Heart left ventricle (tissue), 16 donors: ENCODE results near the gene WDFY3. TPM values are rescaled to one million over a fixed set of nuclear protein-coding genes. Genes with fewer than 3 reads are reported as not detected.

ENCODE experiments used
- ATAC-seq, 4 donors: fragments of 200-7000 bp; cut with Tn5 transposase; one replicate each; pipeline ENCODE4 v1.9.1; 2020 to 2022; ENCODE audit warnings: moderate library complexity in 4 of 4, mild to moderate bottlenecking in 3 of 4, moderate number of reproducible peaks in 1 of 4
- DNase-seq, 5 donors: peaks; one replicate each; pipeline ENCODE4 v3.0.0-alpha.2; 2020
- H3K27ac ChIP-seq, 12 donors: fragments of 200-600 bp; sonication (generic) in 4 of 12; one replicate each; pipeline versions ENCODE4 v1.5.0 to v1.8.0; 2016 to 2022; ENCODE audit warnings: mild to moderate bottlenecking in 2 of 12
- H3K27me3 ChIP-seq, 9 donors: fragments of 200-600 bp; sonication (generic) in 2 of 9; one replicate each; pipeline versions ENCODE4 v1.5.1 to v1.8.0; 2016 to 2022; ENCODE audit warnings: mild to moderate bottlenecking in 3 of 9
- H3K36me3 ChIP-seq, 9 donors: fragments of 200-600 bp; sonication (generic) in 2 of 9; one replicate each; pipeline versions ENCODE4 v1.5.0 to v1.8.0; 2018 to 2022; ENCODE audit warnings: mild to moderate bottlenecking in 2 of 9
- H3K4me1 ChIP-seq, 12 donors: fragments of 200-600 bp; sonication (generic) in 4 of 12; one replicate each; pipeline versions ENCODE4 v1.5.0 to v1.8.0; 2016 to 2022; ENCODE audit warnings: mild to moderate bottlenecking in 3 of 12
- H3K4me3 ChIP-seq, 12 donors: fragments of 200-600 bp; sonication (generic) in 4 of 12; one replicate each; pipeline versions ENCODE4 v1.5.0 to v1.8.0; 2017 to 2022; ENCODE audit warnings: mild to moderate bottlenecking in 9 of 12, moderate library complexity in 4 of 12
- H3K9me3 ChIP-seq, 12 donors: fragments of 200-600 bp; sonication (generic) in 4 of 12; one replicate each; pipeline versions ENCODE4 v1.5.0 to v1.8.0; 2016 to 2022; ENCODE audit warnings: mild to moderate bottlenecking in 1 of 12
- CTCF ChIP-seq, 12 donors: fragments of 200-600 bp; sonication (generic) in 4 of 12; IDR thresholded peaks; one replicate each; pipeline versions ENCODE4 v1.5.0 to v1.8.0; 2018 to 2022; ENCODE audit warnings: antibody characterized with exemption in 12 of 12, mild to moderate bottlenecking in 5 of 12
- POLR2A ChIP-seq, 2 donors: fragments of 450-650 bp; IDR thresholded peaks; one replicate each; pipeline ENCODE4 v1.6.1; 2017; ENCODE audit warnings: antibody characterized with exemption in 2 of 2, mild to moderate bottlenecking in 2 of 2, moderate library complexity in 2 of 2
- WGBS, 4 donors: extraction: QIAGEN DNeasy Blood & Tissue Kit in 2 of 4; methylation state at CpG; one replicate each; pipeline versions ENCODE4 v1.1.5 to v1.1.7; 2013 to 2018; 5-methylcytosine and 5-hydroxymethylcytosine counted together
- intact Hi-C, 10 donors: fragments of 100-400 bp; cut with DNase I; formaldehyde crosslinking; loops; one replicate each; pipeline versions ENCODE4 v1.11.1 to v1.14.2; 2022
- polyA plus RNA-seq, 2 donors: library from polyadenylated mRNA; stranded (reverse); fragments of 200-250 nt; gene quantifications; one replicate each; pipeline ENCODE4 v1.2.3, GENCODE V29; 2013
- total RNA-seq, 9 donors: library from RNA; depleted of rRNA in 2 of 9; stranded (reverse); fragments of >200 nt in 2 of 9; fragmentation: NEBNext Ultra II Directional in 3 of 9; extraction: Animal tissue kit (Norgen Biotek cat#: 25700) in 3 of 9; gene quantifications; one replicate each; pipeline versions ENCODE4 v1.1.0 to v1.2.4, GENCODE V29; 2016 to 2023
- donor health status: ischemic (EF 13 %, LVEDD 7.1; RV severe dilation, severe dysfunction).
- donor health status: healthy with polysubstance abuse.
- donor health status: DM: no; HTN: yes; CAD: no.
- donor health status: DM: no; HTN: no; CAD: no.
- donor health status: ischemic (EF 25% LVEDD 6.9; RV normal size, moderate dysfunction).
- donor health status: ischemic (EF 25% LVEDD 5.7; RV mildly dilated, moderate dysfunction).
- donor health status: healthy.
- donor health status: DM: yes; HTN: yes; CAD: no.
- donor health status: ischemic (EF 35%, LVEDD 5.7; RV mildly dilated, moderate dysfunction).
- donor health status: nonischemic (EF 11% LVEDD 7.7; RV severe dilation, severe dysfunction).
- donor health status: DM: yes; HTN: yes; CAD: no.
- donor health status: PGD.
- donor health status: ischemic (EF 29% LVEDD 5.4; RV normal size, mild dysfunction).
- donor health status: nonischemic (EF 23%, LVEDD 6.1; RV moderate dilation, normal function).

WDFY3 gene
- total and polyA plus RNA-seq, 11 donors, result 5.0 to 103 (median 40.4) TPM

DNA sequence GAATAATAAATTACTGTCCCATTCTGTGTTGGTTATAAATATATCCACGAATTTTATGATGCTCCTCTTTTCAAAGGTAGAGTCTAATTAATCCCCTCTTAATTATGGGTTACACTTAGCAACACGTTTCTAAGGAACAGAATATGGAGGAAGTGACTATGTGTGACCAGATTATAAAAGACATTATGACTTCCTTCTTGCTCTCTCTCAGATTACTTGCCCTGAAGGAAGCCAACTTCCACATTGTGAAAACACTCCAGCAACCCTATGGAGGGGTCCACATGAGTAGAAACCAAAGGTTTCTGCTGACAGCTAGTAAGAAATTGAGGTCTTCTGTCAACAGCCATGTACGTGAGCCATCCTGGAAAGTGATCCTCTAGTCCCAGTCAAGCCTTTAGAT lies 59.3 kb downstream of the WDFY3 start:
- DNase-seq (no peak), ATAC-seq (peak in 1 of 4 donors; percentile 45)
- intact Hi-C loops, result loop anchor here in 1 of 10 donors (10.0 kb wide), 1 partner anchor 58 kb away; the partner anchor contains the start of gene WDFY3
- Histone ChIP-seq H3K9me3 (no peaks in the 10 kb centered on the region), H3K27ac (peak overlapping the region in 1 of 12 donors; percentile 11), H3K4me3 (no peak overlapping the region), H3K27me3 (no peaks in the 10 kb centered on the region), H3K4me1 (peaks cover 0 to 34% (median 3%) of the 10 kb centered on the region in 12 donors), H3K36me3 (no peaks in the 10 kb centered on the region)
- WGBS, 4 donors, result 79 to 88% (median 87%) methylated on average over 3 of the region's 3 CpGs
- TF ChIP-seq CTCF (IDR thresholded peaks at IDR 0.05) (no peak), POLR2A (IDR thresholded peaks at IDR 0.05) (no peak)

DNA sequence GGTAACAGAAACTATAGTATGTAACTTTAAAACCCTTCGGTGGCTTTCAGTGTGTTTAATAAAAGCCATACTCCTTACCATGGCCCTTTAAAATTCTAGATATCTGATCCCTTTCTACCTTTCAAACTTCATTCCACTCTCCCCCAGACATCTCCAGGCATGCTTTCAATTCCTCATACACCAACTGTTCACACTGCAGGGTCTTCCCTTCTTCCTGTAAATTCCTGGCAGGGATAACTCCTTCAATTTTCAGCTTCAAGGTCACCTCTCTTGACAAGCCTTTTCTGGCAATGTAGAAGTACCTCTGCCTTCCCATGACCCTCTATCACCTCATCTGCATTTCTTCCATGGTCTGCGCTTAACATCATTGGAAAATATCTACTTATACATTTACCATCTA lies 60.8 kb downstream of the WDFY3 start:
- Histone ChIP-seq H3K4me3 (no peak overlapping the region), H3K27me3 (no peaks in the 10 kb centered on the region), H3K9me3 (no peaks in the 10 kb centered on the region), H3K27ac (no peak overlapping the region), H3K36me3 (peaks cover 0 to 4% (median 0%) of the 10 kb centered on the region in 9 donors), H3K4me1 (peaks cover 0 to 34% (median 5%) of the 10 kb centered on the region in 12 donors)
- DNase-seq (no peak), ATAC-seq (no peak)
- no peak for TF ChIP-seq POLR2A (IDR thresholded peaks at IDR 0.05)
- no peak for TF ChIP-seq CTCF (IDR thresholded peaks at IDR 0.05)
- intact Hi-C loops, result loop anchor here in 1 of 10 donors (10.0 kb wide), 1 partner anchor 59 kb away; the partner anchor contains the start of gene WDFY3
- 88 to 91% (median 89%) methylated on average over 2 of the region's 2 CpGs for WGBS, 4 donors

DNA sequence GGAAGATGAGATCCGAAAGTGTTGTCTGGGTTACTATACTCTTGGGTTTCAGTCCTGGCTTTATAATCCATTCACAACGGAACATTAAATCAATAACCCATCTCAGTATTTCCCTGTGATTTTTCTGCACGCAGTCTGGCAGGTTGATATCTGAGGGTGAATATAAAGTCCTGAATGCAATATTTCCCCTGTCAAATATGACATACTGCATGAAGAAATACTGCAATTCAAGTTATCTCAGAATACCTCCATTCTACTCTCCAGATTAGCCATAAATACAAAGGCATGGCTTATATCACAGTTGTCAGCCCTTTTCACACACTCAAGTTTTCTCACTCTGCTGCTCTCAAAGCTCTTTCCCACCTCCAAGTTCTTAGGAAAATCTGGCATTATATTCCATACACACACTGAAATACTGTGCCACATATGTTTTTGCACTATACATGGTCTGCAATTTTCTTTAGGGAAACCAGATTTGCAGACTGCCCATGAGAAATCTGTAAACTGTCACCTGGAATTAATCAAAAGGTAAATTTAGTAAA lies 64.7 kb downstream of the WDFY3 start:
- Histone ChIP-seq H3K36me3 (peaks cover 0 to 9% (median 0%) of the 10 kb centered on the region in 9 donors), H3K4me3 (no peak overlapping the region), H3K9me3 (no peaks in the 10 kb centered on the region), H3K27me3 (no peaks in the 10 kb centered on the region), H3K27ac (no peak overlapping the region), H3K4me1 (peaks cover 0 to 16% (median 5%) of the 10 kb centered on the region in 12 donors)
- DNase-seq (no peak), ATAC-seq (no peak)
- no peak for TF ChIP-seq CTCF (IDR thresholded peaks at IDR 0.05)
- no peak for TF ChIP-seq POLR2A (IDR thresholded peaks at IDR 0.05)
- intact Hi-C loops, result loop anchor here in 1 of 10 donors (10.0 kb wide), 1 partner anchor 63 kb away; the partner anchor contains the start of gene WDFY3
- 68 to 79% (median 70%) methylated on average over 3 of the region's 3 CpGs for WGBS, 4 donors

DNA sequence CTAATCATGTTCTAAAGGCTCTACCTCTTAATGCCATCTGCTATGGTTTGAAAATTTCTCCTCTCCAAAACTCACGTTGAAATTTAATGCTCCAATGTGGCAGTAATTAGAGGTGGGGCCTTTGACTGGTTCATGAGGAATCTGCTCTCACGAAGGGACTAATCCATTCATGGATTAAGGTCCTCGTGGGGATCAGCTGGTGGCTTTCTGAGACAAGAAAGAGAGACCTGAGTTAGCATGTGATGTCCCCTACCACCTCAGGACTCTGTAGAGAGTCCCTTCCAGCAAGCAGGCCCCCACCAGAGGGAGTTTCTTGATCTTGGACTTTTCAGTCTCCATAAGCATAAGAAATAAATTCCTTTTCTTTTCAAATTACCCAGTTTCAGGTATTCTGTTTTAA lies 65.3 kb downstream of the WDFY3 start:
- DNase-seq, result no peak
- 63 to 81% (median 79%) methylated on average over 3 of the region's 3 CpGs for WGBS, 4 donors
- TF ChIP-seq POLR2A (IDR thresholded peaks at IDR 0.05), result no peak
- peak in 1 of 12 donors; percentile 17 for TF ChIP-seq CTCF (IDR thresholded peaks at IDR 0.05)
- Histone ChIP-seq H3K4me3 (no peak overlapping the region), H3K27me3 (no peaks in the 10 kb centered on the region), H3K4me1 (peaks cover 0 to 16% (median 5%) of the 10 kb centered on the region in 12 donors), H3K27ac (no peak overlapping the region), H3K9me3 (no peaks in the 10 kb centered on the region), H3K36me3 (peaks cover 0 to 9% (median 0%) of the 10 kb centered on the region in 9 donors)
- intact Hi-C loops, result loop anchor here in 1 of 10 donors (10.0 kb wide), 1 partner anchor 64 kb away; the partner anchor contains the start of gene WDFY3
- ATAC-seq, result no peak
